Measurements from ENCODE around the gene ZNF669.

The ZNF669 gene

DNA sequence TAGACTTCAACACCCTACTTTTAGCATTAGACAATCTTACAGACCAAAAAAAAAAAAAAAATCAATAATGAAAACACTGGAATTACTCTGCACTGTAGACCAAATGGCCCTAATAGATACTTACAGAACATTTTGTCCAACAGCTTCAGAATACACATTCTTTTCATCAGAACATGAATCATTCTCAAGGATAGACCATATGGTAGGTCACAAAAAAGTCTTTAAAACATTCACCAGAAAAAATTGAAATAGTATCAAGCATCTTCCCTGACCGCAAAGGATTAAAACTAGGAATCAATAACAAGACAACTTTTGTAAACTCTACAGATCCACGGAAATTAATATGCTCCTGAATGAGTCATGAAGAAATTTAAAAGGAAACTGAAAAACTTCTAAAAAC is 48.1 kb downstream of the ZNF669 start:
- no peak for DNase-seq

- no peak for DNase-seq
Measured at GRCh38 chr1:247054992-247055415, 49.2 kb downstream of the ZNF669 start.
